HepG2 (cell line): Measurements from ENCODE around the gene SLC28A1. TPM values are rescaled to one million over a fixed set of nuclear protein-coding genes. Genes with fewer than 3 reads are reported as not detected.

Experiments
- ATAC-seq: fragments of 200-7000 bp; cut with Tn5 transposase; 3 replicates; pipeline ENCODE4 v1.9.1; 2020; ENCODE audit warnings: mild to moderate bottlenecking, moderate library complexity
- BruUV-seq: library from RNA; stranded (reverse); fragments of 400-500 nt; replicated peaks from 2 replicates; lab custom pipeline; 2021; lab: Mats Ljungman, UMichigan
- CTCF ChIA-PET: fragments of 300-600 bp; formaldehyde crosslinking; extraction: SDS; loops from one replicate; lab custom pipeline; 2021; ENCODE audit warnings: low total read pairs, inconsistent platforms, low intra/inter-chr PET ratio; lab: Yijun Ruan, JAX
- POLR2A ChIA-PET: fragments of 350-600 bp; sonication (Branson Sonifier 250); formaldehyde crosslinking; loops from one replicate; lab custom pipeline; 2020; ENCODE audit warnings: antibody characterized with exemption, inconsistent platforms; lab: Yijun Ruan, JAX
- DNase-seq: peaks from one replicate; pipeline ENCODE4 v3.0.0-alpha.2; 2015; ENCODE audit warnings: low spot score
- FAIRE-seq: peaks from 3 replicates; lab custom pipeline; 2011; peaks lifted over from hg19 to GRCh38; lab: Jason Lieb, UNC
- H2AFZ ChIP-seq: one replicate; pipeline ENCODE4 v1.6.1; 2011; ENCODE audit warnings: low read length, inconsistent platforms
- H3K27ac ChIP-seq: fragments of 300-600 bp; 3 replicates; pipeline ENCODE4 v1.8.0; 2011; ENCODE audit warnings: mixed run types, mild to moderate bottlenecking, mixed read lengths, low read length, inconsistent platforms; ENCODE audit not compliant: insufficient read depth; ENCODE audit errors: extremely low read length
- H3K27me3 ChIP-seq, 2 experiments: fragments of 200-600 bp in 1 of 2; 2 replicates in 1 of 2; 3 replicates in 1 of 2; pipeline versions ENCODE4 v1.6.0 to v1.8.0; 2011; ENCODE audit warnings: low read length in 2 of 2, mild to moderate bottlenecking in 2 of 2, moderate library complexity in 2 of 2, inconsistent platforms in 1 of 2; ENCODE audit not compliant: insufficient read depth in 2 of 2, control insufficient read depth in 1 of 2
- H3K36me3 ChIP-seq, 2 experiments: fragments of 200-600 bp in 1 of 2; replicated peaks in 1 of 2; 2 replicates in 1 of 2; 3 replicates in 1 of 2; pipeline versions ENCODE4 v1.5.1 to v1.8.0; 2011; ENCODE audit warnings: low read length in 2 of 2, inconsistent platforms in 1 of 2; ENCODE audit not compliant: insufficient read depth in 2 of 2, control insufficient read depth in 1 of 2
- H3K4me1 ChIP-seq: 2 replicates; pipeline ENCODE4 v1.5.1; 2012; ENCODE audit warnings: low read length, inconsistent platforms; ENCODE audit not compliant: insufficient read depth
- H3K4me2 ChIP-seq: 2 replicates; pipeline ENCODE4 v1.6.0; 2011; ENCODE audit warnings: low read depth, low read length, inconsistent platforms
- H3K4me3 ChIP-seq, 3 experiments: fragments of 200-600 bp in 1 of 3; sonication (generic), shearing (Covaris generic) in 1 of 3; replicated peaks in 1 of 3; 2 replicates each; pipeline ENCODE4 v1.5.1; 2011 to 2016; ENCODE audit warnings: low read length in 3 of 3, inconsistent platforms in 2 of 3, low read depth in 2 of 3, mild to moderate bottlenecking in 2 of 3, control low read depth in 1 of 3, mixed read lengths in 1 of 3; ENCODE audit not compliant: insufficient read depth in 1 of 3
- H3K79me2 ChIP-seq: one replicate; pipeline ENCODE4 v1.6.1; 2011; ENCODE audit warnings: low read length, inconsistent platforms; ENCODE audit not compliant: insufficient read depth
- H3K9ac ChIP-seq: 2 replicates; pipeline ENCODE4 v1.6.0; 2011; ENCODE audit warnings: mild to moderate bottlenecking, low read depth, low read length, inconsistent platforms; ENCODE audit not compliant: insufficient read depth
- H3K9me3 ChIP-seq: 2 replicates; pipeline ENCODE4 v1.5.1; 2012; ENCODE audit warnings: mild to moderate bottlenecking, low read length
- H4K20me1 ChIP-seq: 2 replicates; pipeline ENCODE4 v1.6.0; 2011; ENCODE audit warnings: inconsistent platforms, mild to moderate bottlenecking, low read length, moderate library complexity; ENCODE audit not compliant: insufficient read depth
- MYC ChIP-seq: sonication (generic); formaldehyde crosslinking; IDR thresholded peaks from 2 replicates; pipeline ENCODE4 v1.9.0; 2021; ENCODE audit warnings: missing genetic modification reagents, borderline replicate concordance
- PAX8 ChIP-seq: sonication (generic); formaldehyde crosslinking; IDR thresholded peaks from 2 replicates; pipeline ENCODE4 v1.8.0; 2022; ENCODE audit warnings: mild to moderate bottlenecking, missing genetic modification reagents, borderline replicate concordance
- RAD51 ChIP-seq: fragments of 450-650 bp; IDR thresholded peaks from 2 replicates; pipeline ENCODE4 v1.6.1; 2016; ENCODE audit warnings: borderline replicate concordance
- SP4 ChIP-seq: sonication (generic); formaldehyde crosslinking; IDR thresholded peaks from 2 replicates; pipeline ENCODE4 v1.8.1; 2023; ENCODE audit warnings: mild to moderate bottlenecking, missing genetic modification reagents
- ZNF616 ChIP-seq: sonication (generic); formaldehyde crosslinking; IDR thresholded peaks from 2 replicates; pipeline ENCODE4 v1.5.0; 2020; ENCODE audit warnings: low read depth, mild to moderate bottlenecking, missing genetic modification reagents
- WGBS: methylation state at CpG from one replicate; pipeline ENCODE4 v1.1.6; 2017; ENCODE audit warnings: low lambda C conversion rate; 5-methylcytosine and 5-hydroxymethylcytosine counted together
- in situ Hi-C: cut with HindIII; loops from 2 replicates; pipeline ENCODE4 v1.10.0; 2017; ENCODE audit warnings: low pct_unique_long_range_greater_than_20kb; ENCODE audit not compliant: extremely low pct_ligation_motif_present
- intact Hi-C: fragments of 100-400 bp; cut with micrococcal nuclease; formaldehyde crosslinking; loops from one replicate; pipeline ENCODE4 v1.10.0; 2022; ENCODE audit not compliant: unreplicated experiment
- polyA plus RNA-seq, 8 experiments: library from polyadenylated mRNA; depleted of rRNA in 3 of 8; stranded (reverse) in 7 of 8; unstranded in 1 of 8; fragments of >200 nt; fragmentation: Illumina TruSeq in 4 of 8; extraction: Trizol in 4 of 8; gene quantifications; 2 replicates each; pipeline versions ENCODE4 v1.2.1 to v1.2.3, GENCODE V29; 2011 to 2016; ENCODE audit warnings: low read depth in 4 of 8, missing spikeins in 1 of 8, mixed read lengths in 1 of 8; ENCODE audit not compliant: insufficient read depth in 1 of 8
- total RNA-seq, 5 experiments: library from RNA; depleted of rRNA; stranded (reverse); fragments of >200 nt; fragmentation: Illumina TruSeq; extraction: Trizol; gene quantifications; 2 replicates each; pipeline ENCODE4 v1.2.3, GENCODE V29; 2016; ENCODE audit warnings: low read depth in 1 of 5
- TF ChIP-seq, protein P1 (sequence below), 2 experiments: sonication (generic) in 1 of 2; formaldehyde crosslinking in 1 of 2; IDR thresholded peaks; 2 replicates each; pipeline versions ENCODE4 v1.4.0 to v1.6.1; 2018 to 2020; ENCODE audit warnings: missing genetic modification reagents in 2 of 2, borderline replicate concordance in 1 of 2, low read depth in 1 of 2, mild to moderate bottlenecking in 1 of 2, missing biosample characterization in 1 of 2

Gene SLC28A1
- total and polyA plus RNA-seq, 2 of the 13 experiments (the other 11 are each of a cell fraction or from before 2014, with no cell fraction given) = 0.31 to 5.8 TPM

DNA sequence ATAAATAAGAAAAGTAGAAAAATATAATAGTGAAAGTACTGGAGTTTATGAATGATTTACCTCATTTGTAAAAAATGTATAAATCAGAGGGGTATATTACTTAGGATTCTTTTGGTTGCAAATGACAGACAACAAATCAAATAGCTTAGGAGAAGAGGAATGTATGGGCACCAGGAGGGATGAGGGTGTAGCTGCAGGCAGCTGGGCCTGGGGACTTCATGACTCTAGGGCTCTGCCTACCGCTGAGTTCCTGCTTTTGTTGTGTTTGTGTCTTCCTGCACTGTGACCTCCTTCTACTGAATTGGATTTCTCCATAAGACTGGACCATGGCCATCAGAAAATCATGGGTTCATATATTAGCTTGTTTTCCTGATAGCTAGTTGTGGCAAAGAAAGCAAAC, 69.3 kb downstream of the SLC28A1 start:
- BruUV-seq = no TSS peak
- Histone ChIP-seq H3K79me2 (no peaks in the 10 kb centered on the region), H3K4me3 (no peak overlapping the region; a peak in 1 of 6 replicates), H3K9me3 (no peaks in the 10 kb centered on the region), H3K9ac (no peak overlapping the region), H3K4me2 (peak overlapping the region; percentile 95), H2AFZ (no peak overlapping the region), H3K4me1 (peaks cover 44% of the 10 kb centered on the region), H3K27me3 (peaks cover 0 to 5% of the 10 kb centered on the region in 2 experiments; a peak in 1 of 5 replicates), H4K20me1 (no peaks in the 10 kb centered on the region), H3K36me3 (no peaks in the 10 kb centered on the region), H3K27ac (no peak overlapping the region)
- POLR2A ChIA-PET = no interaction called here
- no peak for TF ChIP-seq ZNF616 (CRISPR knock-in tag)
- TF ChIP-seq RAD51 = no peak
- no peak for TF ChIP-seq SP4 (CRISPR knock-in tag)
- no peak for TF ChIP-seq PAX8
- TF ChIP-seq MYC (CRISPR knock-in tag) = no peak
- TF ChIP-seq, protein P1, sequence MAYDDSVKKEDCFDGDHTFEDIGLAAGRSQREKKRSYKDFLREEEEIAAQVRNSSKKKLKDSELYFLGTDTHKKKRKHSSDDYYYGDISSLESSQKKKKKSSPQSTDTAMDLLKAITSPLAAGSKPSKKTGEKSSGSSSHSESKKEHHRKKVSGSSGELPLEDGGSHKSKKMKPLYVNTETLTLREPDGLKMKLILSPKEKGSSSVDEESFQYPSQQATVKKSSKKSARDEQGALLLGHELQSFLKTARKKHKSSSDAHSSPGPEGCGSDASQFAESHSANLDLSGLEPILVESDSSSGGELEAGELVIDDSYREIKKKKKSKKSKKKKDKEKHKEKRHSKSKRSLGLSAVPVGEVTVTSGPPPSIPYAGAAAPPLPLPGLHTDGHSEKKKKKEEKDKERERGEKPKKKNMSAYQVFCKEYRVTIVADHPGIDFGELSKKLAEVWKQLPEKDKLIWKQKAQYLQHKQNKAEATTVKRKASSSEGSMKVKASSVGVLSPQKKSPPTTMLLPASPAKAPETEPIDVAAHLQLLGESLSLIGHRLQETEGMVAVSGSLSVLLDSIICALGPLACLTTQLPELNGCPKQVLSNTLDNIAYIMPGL (CRISPR knock-in tag; IDR thresholded peaks at IDR 0.05; ENCODE audit: borderline replicate concordance in 1 of 2, low read depth in 1 of 2) = no peak
- intact Hi-C loops (loop anchor here (2.0 kb wide), 1 partner anchor 17 kb away; no protein-coding TSS in a partner anchor), in situ Hi-C loops (loop anchor here (5.0 to 25.0 kb wide), 2 partner anchors 89 to 184 kb away; no protein-coding TSS in a partner anchor)
- CTCF ChIA-PET = no interaction called here
- DNase-seq = no peak
- FAIRE-seq = no peak
- WGBS = 0% methylated on average over 1 of the region's 1 CpG
- ATAC-seq = peak; percentile 19; the same call in 1 of the 3 replicates
